DND-41 (cell line): ENCODE measurements around the gene CD151.

Experiments used
- ATAC-seq: fragments of 200-7000 bp; cut with Tn5 transposase; 3 replicates; pipeline ENCODE4 v1.9.1; 2021; ENCODE audit warnings: low read depth; ENCODE audit not compliant: insufficient read depth
- DNase-seq: peaks from one replicate; pipeline ENCODE4 v3.0.0-alpha.2; 2020
- H2AFZ ChIP-seq: 2 replicates; pipeline ENCODE4 v1.6.0; 2012; ENCODE audit warnings: low read depth, low read length
- H3K27ac ChIP-seq: 2 replicates; pipeline ENCODE4 v1.5.1; 2012; ENCODE audit warnings: low read length, inconsistent platforms
- H3K27me3 ChIP-seq: fragments of 200-600 bp; sonication (generic); 2 replicates; pipeline ENCODE4 v1.6.0; 2012; ENCODE audit warnings: low read length, mild to moderate bottlenecking, inconsistent platforms; ENCODE audit not compliant: insufficient read depth, poor library complexity
- H3K36me3 ChIP-seq: 2 replicates; pipeline ENCODE4 v1.5.1; 2012; ENCODE audit warnings: low read length, inconsistent platforms; ENCODE audit not compliant: insufficient read depth
- H3K4me1 ChIP-seq: 2 replicates; pipeline ENCODE4 v1.5.1; 2012; ENCODE audit warnings: mild to moderate bottlenecking, low read length; ENCODE audit not compliant: insufficient read depth
- H3K4me2 ChIP-seq: 2 replicates; pipeline ENCODE4 v1.6.0; 2012; ENCODE audit warnings: mild to moderate bottlenecking, moderate library complexity, low read length, inconsistent platforms; ENCODE audit not compliant: insufficient read depth
- H3K4me3 ChIP-seq, 2 experiments: fragments of 200-600 bp in 1 of 2; shearing (Covaris generic) in 1 of 2; 2 replicates each; pipeline ENCODE4 v1.5.1; 2012 to 2016; ENCODE audit warnings: inconsistent platforms in 2 of 2, low read length in 2 of 2, mild to moderate bottlenecking in 2 of 2, low read depth in 1 of 2, moderate library complexity in 1 of 2
- H3K79me2 ChIP-seq: 2 replicates; pipeline ENCODE4 v1.6.0; 2012; ENCODE audit warnings: low read length, inconsistent platforms; ENCODE audit not compliant: insufficient read depth
- H3K9ac ChIP-seq: 2 replicates; pipeline ENCODE4 v1.6.0; 2012; ENCODE audit warnings: low read depth, mild to moderate bottlenecking, inconsistent platforms, low read length, moderate library complexity
- H3K9me3 ChIP-seq: 2 replicates; pipeline ENCODE4 v1.5.1; 2012; ENCODE audit warnings: low read length, moderate library complexity, mild to moderate bottlenecking, inconsistent platforms; ENCODE audit not compliant: insufficient read depth, severe bottlenecking
- H4K20me1 ChIP-seq: 2 replicates; pipeline ENCODE4 v1.6.0; 2012; ENCODE audit warnings: low read length; ENCODE audit not compliant: insufficient read depth
- CTCF ChIP-seq: IDR thresholded peaks from 2 replicates; pipeline ENCODE4 v1.5.1; 2012; ENCODE audit warnings: borderline replicate concordance, low read length, moderate library complexity, mild to moderate bottlenecking; ENCODE audit not compliant: poor library complexity, severe bottlenecking; ENCODE audit errors: extremely low read depth
- EZH2 ChIP-seq: IDR thresholded peaks from 3 replicates; pipeline ENCODE4 v1.6.1; 2012; ENCODE audit warnings: borderline replicate concordance, low read depth, mild to moderate bottlenecking, moderate library complexity, low read length, inconsistent platforms; ENCODE audit not compliant: severe bottlenecking

Gene CD151

DNA sequence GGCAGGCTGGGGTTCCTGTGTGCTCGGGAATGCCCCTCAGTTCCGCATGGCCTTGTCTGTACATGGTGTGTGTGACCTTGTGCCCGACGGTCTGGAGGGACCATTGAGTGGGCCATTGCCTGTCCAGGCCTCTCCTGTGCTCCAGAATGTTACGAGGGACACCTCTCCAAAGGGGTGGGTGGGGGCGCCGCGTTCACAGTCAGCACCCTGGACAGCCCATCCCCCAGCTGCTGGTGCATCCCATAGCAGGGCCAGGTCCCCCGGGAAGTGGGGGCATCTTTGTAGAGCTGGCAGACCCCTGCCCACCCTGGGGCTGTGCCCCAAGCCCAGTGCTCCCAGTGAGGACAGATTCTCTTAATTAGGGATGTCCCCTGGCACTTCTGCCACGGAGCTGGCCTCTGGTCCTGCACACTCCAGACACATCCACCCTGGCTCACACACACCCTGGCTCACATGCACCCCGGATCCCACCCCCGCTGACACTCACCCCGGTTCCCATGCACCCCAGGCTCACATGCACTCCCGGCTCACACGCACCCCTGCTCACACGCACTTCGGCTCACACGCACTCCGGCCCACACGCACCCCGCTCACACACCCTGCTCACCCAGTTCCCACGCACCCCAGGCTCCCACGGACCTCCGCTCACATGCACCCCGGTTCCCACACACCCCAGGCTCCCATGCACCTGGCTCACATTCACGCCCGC is 25.5 kb downstream of the CD151 start:
- TF ChIP-seq EZH2 (no peak), CTCF (no peak)
- H3K79me2 ChIP-seq: no peaks in the 10 kb centered on the region
- no peak overlapping the region for H3K4me3 ChIP-seq
- H2AFZ ChIP-seq: no peak overlapping the region
- H3K27ac ChIP-seq: no peak overlapping the region
- H3K9ac ChIP-seq: no peak overlapping the region
- ATAC-seq: no peak
- no peak overlapping the region for H3K4me2 ChIP-seq
- no peak for DNase-seq
- no peaks in the 10 kb centered on the region for H3K4me1 ChIP-seq
- peaks cover 12% of the 10 kb centered on the region for H4K20me1 ChIP-seq
- H3K27me3 ChIP-seq: no peaks in the 10 kb centered on the region
- no peaks in the 10 kb centered on the region for H3K36me3 ChIP-seq
- H3K9me3 ChIP-seq: no peaks in the 10 kb centered on the region

GRCh38 chr11:858762-859339 is 26.1 kb downstream of the CD151 start:
- H3K4me2 ChIP-seq: no peak overlapping the region
- no peaks in the 10 kb centered on the region for H3K79me2 ChIP-seq
- no peak overlapping the region for H3K4me3 ChIP-seq
- H3K36me3 ChIP-seq: no peaks in the 10 kb centered on the region
- no peaks in the 10 kb centered on the region for H3K4me1 ChIP-seq
- H3K27me3 ChIP-seq: no peaks in the 10 kb centered on the region
- no peak for DNase-seq
- no peak for ATAC-seq
- no peaks in the 10 kb centered on the region for H3K9me3 ChIP-seq
- H2AFZ ChIP-seq: no peak overlapping the region
- H4K20me1 ChIP-seq: peaks cover 16% of the 10 kb centered on the region
- no peak overlapping the region for H3K9ac ChIP-seq
- H3K27ac ChIP-seq: no peak overlapping the region
- TF ChIP-seq CTCF: no peak
- TF ChIP-seq EZH2: no peak

DNA sequence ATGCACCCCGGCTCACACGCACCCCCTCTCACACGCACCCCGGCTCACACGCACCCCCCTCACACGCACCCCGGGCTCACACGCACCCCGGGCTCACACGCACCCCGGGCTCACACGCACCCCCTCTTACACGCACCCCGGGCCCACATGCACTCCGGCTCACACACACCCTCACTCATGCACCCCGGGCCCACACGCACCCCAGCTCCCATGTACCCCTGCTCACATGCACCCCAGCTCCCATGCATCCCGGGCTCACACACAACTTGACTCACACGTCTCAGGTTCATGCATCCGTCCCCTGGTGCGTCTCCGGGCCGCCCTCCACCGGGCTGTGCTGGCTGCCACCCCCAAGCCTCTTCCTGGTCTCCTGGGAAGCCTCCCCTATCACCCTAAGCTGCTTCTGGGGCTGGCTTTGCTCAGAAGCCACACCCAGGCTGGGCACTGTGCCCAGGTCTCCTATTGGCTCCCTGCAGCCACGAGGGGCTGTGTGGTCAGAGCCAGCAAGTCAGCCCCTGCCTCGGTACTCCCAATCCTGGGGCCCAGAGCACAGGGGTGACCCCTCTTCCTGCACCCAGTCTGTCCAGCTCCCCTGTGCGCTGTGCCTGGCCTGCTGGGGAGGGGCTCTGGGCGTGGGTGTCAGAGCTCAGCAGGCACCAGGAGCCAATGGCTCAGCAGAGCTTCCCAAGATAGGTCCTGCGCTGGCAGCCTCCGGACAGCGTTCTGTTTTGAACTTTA is 26.8 kb downstream of the CD151 start:
- Histone ChIP-seq H3K36me3 (no peaks in the 10 kb centered on the region), H3K4me3 (no peak overlapping the region), H3K9ac (no peak overlapping the region), H4K20me1 (peaks cover 16% of the 10 kb centered on the region), H2AFZ (no peak overlapping the region), H3K9me3 (no peaks in the 10 kb centered on the region), H3K4me2 (no peak overlapping the region), H3K4me1 (no peaks in the 10 kb centered on the region), H3K79me2 (no peaks in the 10 kb centered on the region), H3K27me3 (no peaks in the 10 kb centered on the region), H3K27ac (no peak overlapping the region)
- TF ChIP-seq CTCF (no peak), EZH2 (no peak)
- DNase-seq (peak; percentile 50), ATAC-seq (peak; percentile 30)
